GM21526 (cell line): ENCODE results near the gene PAPPA.

ENCODE experiments used
- ATAC-seq: cut with Tn5 transposase; IDR thresholded peaks from one replicate; pipeline ENCODE4 v1.9.1; 2021; ENCODE audit warnings: moderate library complexity; ENCODE audit not compliant: unreplicated experiment, low FRiP score

The PAPPA gene

GRCh38 chr9:116212986-116213692 is 59.5 kb downstream of the PAPPA start:
- no peak for ATAC-seq

GRCh38 chr9:116213693-116214047 is 60.1 kb downstream of the PAPPA start:
- ATAC-seq: no peak

GRCh38 chr9:116218399-116218798 is 64.8 kb downstream of the PAPPA start:
- no peak for ATAC-seq

- no peak for ATAC-seq
Measured at GRCh38 chr9:116219686-116220085, 66.1 kb downstream of the PAPPA start.

- ATAC-seq: no peak
Measured at GRCh38 chr9:116223926-116224325, 70.3 kb downstream of the PAPPA start.

- no peak for ATAC-seq
Measured at GRCh38 chr9:116230051-116230632, 76.6 kb downstream of the PAPPA start.

GRCh38 chr9:116232424-116233159 is 79.0 kb downstream of the PAPPA start:
- no peak for ATAC-seq

GRCh38 chr9:116233160-116233530 is 79.6 kb downstream of the PAPPA start:
- ATAC-seq: no peak

GRCh38 chr9:116234081-116234480 is 80.5 kb downstream of the PAPPA start:
- ATAC-seq: no peak

- no peak for ATAC-seq
Measured at GRCh38 chr9:116236979-116237378, 83.4 kb downstream of the PAPPA start.

GRCh38 chr9:116237456-116237855 is 83.9 kb downstream of the PAPPA start:
- no peak for ATAC-seq

GRCh38 chr9:116238225-116238624 is 84.6 kb downstream of the PAPPA start:
- no peak for ATAC-seq

- no peak for ATAC-seq
Measured at GRCh38 chr9:116238776-116239340, 85.3 kb downstream of the PAPPA start.

- ATAC-seq: no peak
Measured at GRCh38 chr9:116243708-116244107, 90.1 kb downstream of the PAPPA start.

GRCh38 chr9:116247284-116247683 is 93.7 kb downstream of the PAPPA start:
- ATAC-seq: no peak

- ATAC-seq: no peak
Measured at GRCh38 chr9:116247791-116248374, 94.3 kb downstream of the PAPPA start.

- ATAC-seq: no peak
Measured at GRCh38 chr9:116250891-116251290, 97.3 kb downstream of the PAPPA start.

GRCh38 chr9:116251366-116251765 is 97.8 kb downstream of the PAPPA start:
- ATAC-seq: no peak

- ATAC-seq: no peak
Measured at GRCh38 chr9:116260531-116260930, 106.9 kb downstream of the PAPPA start.

GRCh38 chr9:116262448-116262847 is 108.9 kb downstream of the PAPPA start:
- no peak for ATAC-seq

- no peak for ATAC-seq
Measured at GRCh38 chr9:116264361-116264760, 110.8 kb downstream of the PAPPA start.
